Measurements from ENCODE around the gene OR8G5. TPM values are rescaled to one million over a fixed set of nuclear protein-coding genes. Genes with fewer than 3 reads are reported as not detected.
"Not testable (repeated sequence)": the region's sequence is repeated elsewhere in the genome, so short reads cannot be mapped to it uniquely, and the experiment has no call there.

The OR8G5 gene
- total RNA-seq, 4 donors from 2014 or later, result not detected

GRCh38 chr11:124214027-124214426 lies 42.1 kb upstream of the OR8G5 start:
- intact Hi-C loops (cut with DNase I), result no loop called here
- Histone ChIP-seq H3K36me3 (no peaks in the 10 kb centered on the region), H3K4me1 (no peaks in the 10 kb centered on the region), H3K27me3 (no peaks in the 10 kb centered on the region), H3K9me3 (no peaks in the 10 kb centered on the region), H3K27ac (no peak overlapping the region), H3K4me3 (replicated peaks in 1 of 3) (no peak overlapping the region)
- WGBS, 2 donors, result 77% methylated on average over 3 of the region's 3 CpGs
- no peak for DNase-seq
- TF ChIP-seq POLR2A (IDR thresholded peaks at IDR 0.05) (no peak), CTCF (IDR thresholded peaks at IDR 0.05) (no peak)

- no peaks in the 10 kb centered on the region for H3K4me1 ChIP-seq
- TF ChIP-seq POLR2A (IDR thresholded peaks at IDR 0.05), result no peak
- no peak for TF ChIP-seq CTCF (IDR thresholded peaks at IDR 0.05)
- H3K27ac ChIP-seq, result no peak overlapping the region
- H3K9me3 ChIP-seq, result no peaks in the 10 kb centered on the region
- no peak for DNase-seq
- no peaks in the 10 kb centered on the region for H3K27me3 ChIP-seq
- no peaks in the 10 kb centered on the region for H3K36me3 ChIP-seq
- no peak overlapping the region for H3K4me3 ChIP-seq (replicated peaks in 1 of 3)
- intact Hi-C loops (cut with DNase I), result no loop called here
Measured at GRCh38 chr11:124219126-124219525, 37.0 kb upstream of the OR8G5 start.

- intact Hi-C loops (cut with DNase I), result no loop called here
- Histone ChIP-seq H3K27me3 (no peaks in the 10 kb centered on the region), H3K27ac (no peak overlapping the region), H3K9me3 (no peaks in the 10 kb centered on the region), H3K4me3 (replicated peaks in 1 of 3) (no peak overlapping the region), H3K36me3 (no peaks in the 10 kb centered on the region), H3K4me1 (no peaks in the 10 kb centered on the region)
- TF ChIP-seq CTCF (IDR thresholded peaks at IDR 0.05), result no peak
- no peak for TF ChIP-seq POLR2A (IDR thresholded peaks at IDR 0.05)
- WGBS, 2 donors, result 94% methylated on average over 2 of the region's 2 CpGs
- no peak for DNase-seq
Measured at GRCh38 chr11:124222407-124222806, 33.8 kb upstream of the OR8G5 start.

- DNase-seq; H3K9me3 ChIP-seq; intact Hi-C loops (cut with DNase I); H3K27ac ChIP-seq; H3K4me3 ChIP-seq (replicated peaks in 1 of 3); H3K27me3 ChIP-seq; H3K36me3 ChIP-seq; H3K4me1 ChIP-seq: not testable (repeated sequence)
- WGBS, 2 donors, result 75 to 76% methylated on average over 9 of the region's 9 CpGs
Measured at GRCh38 chr11:124224618-124225423, 31.4 kb upstream of the OR8G5 start.

GRCh38 chr11:124225471-124225870 lies 30.7 kb upstream of the OR8G5 start:
- DNase-seq, result no peak
- intact Hi-C loops (cut with DNase I), result no loop called here
- H3K27ac ChIP-seq, result no peak overlapping the region
- WGBS, 2 donors, result 87 to 89% methylated on average over 1 of the region's 1 CpG
- H3K4me1 ChIP-seq, result no peaks in the 10 kb centered on the region
- no peaks in the 10 kb centered on the region for H3K36me3 ChIP-seq
- H3K27me3 ChIP-seq, result no peaks in the 10 kb centered on the region
- H3K9me3 ChIP-seq, result no peaks in the 10 kb centered on the region
- no peak overlapping the region for H3K4me3 ChIP-seq (replicated peaks in 1 of 3)
- no peak for TF ChIP-seq CTCF (IDR thresholded peaks at IDR 0.05)
- no peak for TF ChIP-seq POLR2A (IDR thresholded peaks at IDR 0.05)
